ENCODE results near the gene HK1. TPM values are rescaled to one million over a fixed set of nuclear protein-coding genes. Genes with fewer than 3 reads are reported as not detected.

HK1 gene
- total RNA-seq, 1 donor from 2014 or later, result 128 TPM

GRCh38 chr10:69234447-69234846 lies 43.8 kb upstream of the HK1 start:
- Histone ChIP-seq H3K27me3 (no peaks in the 10 kb centered on the region), H3K9me3 (no peaks in the 10 kb centered on the region), H3K36me3 (no peaks in the 10 kb centered on the region), H3K4me1 (peaks cover 3 to 6% of the 10 kb centered on the region in 2 donors), H3K27ac (no peak overlapping the region), H3K4me3 (no peak overlapping the region)
- intact Hi-C loops (cut with DNase I), result no loop called here
- no peak for TF ChIP-seq CTCF (IDR thresholded peaks at IDR 0.05)
- no peak for DNase-seq (ENCODE audit: low spot score in 2 of 2)

- H3K4me1 ChIP-seq, result peaks cover 3 to 13% of the 10 kb centered on the region in 2 donors
- no peaks in the 10 kb centered on the region for H3K9me3 ChIP-seq
- intact Hi-C loops (cut with DNase I), result loop anchor here (1.0 to 5.0 kb wide), 5 partner anchors 81 to 271 kb away; no protein-coding TSS in a partner anchor
- H3K4me3 ChIP-seq, result no peak overlapping the region
- peak; percentile 40 to 90 for DNase-seq (ENCODE audit: low spot score in 2 of 2)
- no peaks in the 10 kb centered on the region for H3K36me3 ChIP-seq
- TF ChIP-seq CTCF (IDR thresholded peaks at IDR 0.05), result peak; percentile 89 to 95 (median 91)
- no peaks in the 10 kb centered on the region for H3K27me3 ChIP-seq
- no peak overlapping the region for H3K27ac ChIP-seq
These were observed 40.7 kb upstream of the HK1 start for GRCh38 chr10:69237528-69238159.

- Histone ChIP-seq H3K4me3 (no peak overlapping the region), H3K36me3 (no peaks in the 10 kb centered on the region), H3K9me3 (no peaks in the 10 kb centered on the region), H3K27ac (no peak overlapping the region), H3K27me3 (no peaks in the 10 kb centered on the region), H3K4me1 (peaks cover 3 to 13% of the 10 kb centered on the region in 2 donors)
- TF ChIP-seq CTCF (IDR thresholded peaks at IDR 0.05), result no peak
- no peak for DNase-seq (ENCODE audit: low spot score in 2 of 2)
- intact Hi-C loops (cut with DNase I), result loop anchor here (5.0 kb wide), 1 partner anchor 93 kb away; no protein-coding TSS in a partner anchor
These were observed 39.2 kb upstream of the HK1 start for GRCh38 chr10:69239136-69239535.

GRCh38 chr10:69239816-69240434 lies 38.4 kb upstream of the HK1 start:
- Histone ChIP-seq H3K9me3 (no peaks in the 10 kb centered on the region), H3K27me3 (no peaks in the 10 kb centered on the region), H3K4me3 (no peak overlapping the region), H3K27ac (peak overlapping the region in 1 of 2 donors; percentile 25), H3K36me3 (no peaks in the 10 kb centered on the region), H3K4me1 (peaks cover 3 to 13% of the 10 kb centered on the region in 2 donors)
- peak in 1 of 2 donors; percentile 81 for DNase-seq (ENCODE audit: low spot score in 2 of 2)
- intact Hi-C loops (cut with DNase I), result loop anchor here (5.0 kb wide), 1 partner anchor 92 kb away; no protein-coding TSS in a partner anchor
- no peak for TF ChIP-seq CTCF (IDR thresholded peaks at IDR 0.05)

- Histone ChIP-seq H3K27ac (peak overlapping the region in 1 of 2 donors; percentile 25), H3K9me3 (no peaks in the 10 kb centered on the region), H3K27me3 (no peaks in the 10 kb centered on the region), H3K4me1 (peaks cover 3 to 13% of the 10 kb centered on the region in 2 donors), H3K36me3 (no peaks in the 10 kb centered on the region), H3K4me3 (no peak overlapping the region)
- intact Hi-C loops (cut with DNase I), result no loop called here
- TF ChIP-seq CTCF (IDR thresholded peaks at IDR 0.05), result no peak
- DNase-seq (ENCODE audit: low spot score in 2 of 2), result no peak
These were observed 37.8 kb upstream of the HK1 start for GRCh38 chr10:69240455-69240854.
